Lower lobe of right lung (tissue), 2 donors: ENCODE data around the gene RPS8. TPM values are rescaled to one million over a fixed set of nuclear protein-coding genes. Genes with fewer than 3 reads are reported as not detected.
"Not testable (repeated sequence)": the region's sequence is repeated elsewhere in the genome, so short reads cannot be mapped to it uniquely, and the experiment has no call there.

ENCODE experiments used
- ATAC-seq, 2 donors: fragments of 200-7000 bp; cut with Tn5 transposase; one replicate each; pipeline ENCODE4 v1.9.1; 2020 to 2022; ENCODE audit warnings: mild to moderate bottlenecking in 2 of 2, moderate library complexity in 2 of 2
- DNase-seq: peaks from one replicate; pipeline ENCODE4 v3.0.0-alpha.2; 2020
- H3K27ac ChIP-seq: fragments of 200-600 bp; one replicate; pipeline ENCODE4 v1.8.0; 2022
- H3K27me3 ChIP-seq: fragments of 200-600 bp; one replicate; pipeline ENCODE4 v1.8.0; 2022; ENCODE audit warnings: low read depth
- H3K36me3 ChIP-seq: fragments of 200-600 bp; one replicate; pipeline ENCODE4 v1.8.0; 2022; ENCODE audit warnings: mild to moderate bottlenecking
- H3K4me1 ChIP-seq: fragments of 200-600 bp; one replicate; pipeline ENCODE4 v1.8.0; 2022
- H3K4me3 ChIP-seq: fragments of 200-600 bp; one replicate; pipeline ENCODE4 v1.8.0; 2022; ENCODE audit warnings: mild to moderate bottlenecking
- H3K9me3 ChIP-seq: fragments of 200-600 bp; one replicate; pipeline ENCODE4 v1.8.0; 2022
- CTCF ChIP-seq: fragments of 200-600 bp; IDR thresholded peaks from one replicate; pipeline ENCODE4 v1.8.0; 2022; ENCODE audit warnings: antibody characterized with exemption, mild to moderate bottlenecking
- intact Hi-C: fragments of 100-400 bp; cut with DNase I; formaldehyde crosslinking; loops from one replicate; pipeline ENCODE4 v1.11.0; 2022
- total RNA-seq: library from RNA; stranded (reverse); fragmentation: NEBNext Ultra II Directional; extraction: Animal tissue kit (Norgen Biotek cat#: 25700); gene quantifications from one replicate; pipeline ENCODE4 v1.2.1, GENCODE V29; 2021
- donor health status: DM: no; HTN: yes; CAD: no; lungs with severe emphysema.

RPS8 gene
- total RNA-seq, 1 donor from 2014 or later, result 1,341 TPM

- Histone ChIP-seq H3K36me3 (peaks cover 37% of the 10 kb centered on the region), H3K9me3 (no peaks in the 10 kb centered on the region), H3K4me1 (peaks cover 94% of the 10 kb centered on the region), H3K27me3 (no peaks in the 10 kb centered on the region), H3K4me3 (peak within 1 kb of the TSS; percentile 47), H3K27ac (peak within 1 kb of the TSS; percentile 100)
- peak; percentile 77 for DNase-seq
- intact Hi-C loops, result no loop called here
- peak; percentile 23 to 28 for ATAC-seq
- no peak for TF ChIP-seq CTCF
Measured at GRCh38 chr1:44808063-44808937, 33.0 kb downstream of the RPS8 start, which contains the start of gene BTBD19. Gene BTBD19 (plus strand): TSS chr1:44808523. CDS start chr1:44808821, 298 bp downstream.

GRCh38 chr1:44808938-44809917 is 33.9 kb downstream of the RPS8 start:
- ATAC-seq (peak in 1 of 2 donors; percentile 17), DNase-seq (peak; percentile 80)
- intact Hi-C loops, result no loop called here
- H3K27me3 ChIP-seq, result no peaks in the 10 kb centered on the region
- H3K9me3 ChIP-seq, result no peaks in the 10 kb centered on the region
- peak overlapping the region; percentile 47 for H3K4me3 ChIP-seq
- H3K36me3 ChIP-seq, result peaks cover 28% of the 10 kb centered on the region
- peak overlapping the region; percentile 100 for H3K27ac ChIP-seq
- TF ChIP-seq CTCF, result peak; percentile 17
- peaks cover 91% of the 10 kb centered on the region for H3K4me1 ChIP-seq

GRCh38 chr1:44810101-44810761 is 34.9 kb downstream of the RPS8 start:
- H3K4me3 ChIP-seq, result peak overlapping the region; percentile 47
- ATAC-seq (no peak), DNase-seq (peak; percentile 87)

GRCh38 chr1:44810762-44811105 is 35.4 kb downstream of the RPS8 start:
- ATAC-seq, H3K9me3 ChIP-seq, H3K27me3 ChIP-seq, intact Hi-C loops, H3K4me3 ChIP-seq: not testable (repeated sequence)
- Histone ChIP-seq H3K36me3 (peaks cover 13% of the 10 kb centered on the region), H3K27ac (peak overlapping the region; percentile 100), H3K4me1 (peaks cover 92% of the 10 kb centered on the region)
- DNase-seq, result peak; percentile 35

More at GRCh38 chr1:44810101-44810761, 34.9 kb downstream of the RPS8 start:
- intact Hi-C loops, result no loop called here
- Histone ChIP-seq H3K27ac (peak overlapping the region; percentile 100), H3K36me3 (peaks cover 18% of the 10 kb centered on the region), H3K27me3 (no peaks in the 10 kb centered on the region), H3K4me1 (peaks cover 92% of the 10 kb centered on the region), H3K9me3 (no peaks in the 10 kb centered on the region)
- no peak for TF ChIP-seq CTCF

GRCh38 chr1:44811234-44811633 is 35.9 kb downstream of the RPS8 start:
- peak; percentile 3 for DNase-seq

More at GRCh38 chr1:44811234-44811633, 35.9 kb downstream of the RPS8 start:
- ATAC-seq, result no peak
- intact Hi-C loops, result no loop called here
- TF ChIP-seq CTCF, result no peak
- H3K4me1 ChIP-seq, result peaks cover 91% of the 10 kb centered on the region
- peak overlapping the region; percentile 100 for H3K27ac ChIP-seq
- H3K36me3 ChIP-seq, result peaks cover 8% of the 10 kb centered on the region
- no peak overlapping the region for H3K4me3 ChIP-seq
- no peaks in the 10 kb centered on the region for H3K9me3 ChIP-seq
- no peaks in the 10 kb centered on the region for H3K27me3 ChIP-seq
